MM.1S (cell line): ENCODE results near the gene MIP.
"Not testable (repeated sequence)": the region's sequence is repeated elsewhere in the genome, so short reads cannot be mapped to it uniquely, and the experiment has no call there.

Experiments used
- DNase-seq: peaks from one replicate; pipeline ENCODE4 v3.0.0-alpha.2; 2015
- H2AFZ ChIP-seq: fragments of 300-600 bp; sonication (generic); 2 replicates; pipeline ENCODE4 v1.6.0; 2016; ENCODE audit warnings: antibody characterized with exemption, low read length
- H3F3A ChIP-seq: fragments of 300-600 bp; sonication (generic); 2 replicates; pipeline ENCODE4 v1.6.1; 2016; ENCODE audit warnings: mild to moderate bottlenecking, antibody characterized with exemption, low read length, moderate library complexity, mixed read lengths; ENCODE audit not compliant: insufficient read depth
- H3K27ac ChIP-seq: fragments of 300-600 bp; sonication (generic); 2 replicates; pipeline ENCODE4 v1.5.1; 2016; ENCODE audit warnings: mild to moderate bottlenecking, low read length
- H3K27me3 ChIP-seq: fragments of 300-600 bp; sonication (generic); replicated peaks from 2 replicates; pipeline ENCODE4 v1.6.0; 2016; ENCODE audit warnings: low read length; ENCODE audit not compliant: insufficient read depth
- H3K36me3 ChIP-seq: fragments of 300-600 bp; sonication (generic); replicated peaks from 2 replicates; pipeline ENCODE4 v1.6.1; 2016; ENCODE audit warnings: mild to moderate bottlenecking, low read length, mixed read lengths; ENCODE audit not compliant: insufficient read depth
- H3K4me1 ChIP-seq: fragments of 300-600 bp; sonication (generic); 2 replicates; pipeline ENCODE4 v1.6.1; 2016; ENCODE audit warnings: low read length, mixed read lengths
- H3K4me2 ChIP-seq: fragments of 300-600 bp; sonication (generic); 2 replicates; pipeline ENCODE4 v1.6.0; 2016; ENCODE audit warnings: low read depth, low read length
- H3K4me3 ChIP-seq: fragments of 300-600 bp; sonication (generic); 2 replicates; pipeline ENCODE4 v1.5.1; 2016; ENCODE audit warnings: low read length, mixed read lengths
- H3K79me2 ChIP-seq: fragments of 300-600 bp; sonication (generic); 2 replicates; pipeline ENCODE4 v1.6.1; 2016; ENCODE audit warnings: mixed run types, low read length, mixed read lengths
- H3K9ac ChIP-seq: fragments of 300-600 bp; sonication (generic); 2 replicates; pipeline ENCODE4 v1.6.1; 2016; ENCODE audit warnings: low read length, mixed read lengths
- H3K9me2 ChIP-seq: fragments of 300-600 bp; sonication (generic); replicated peaks from 2 replicates; pipeline ENCODE4 v1.6.1; 2016; ENCODE audit warnings: mild to moderate bottlenecking, low read length, mixed read lengths; ENCODE audit not compliant: insufficient read depth
- H3K9me3 ChIP-seq: fragments of 300-600 bp; sonication (generic); replicated peaks from 2 replicates; pipeline ENCODE4 v1.6.1; 2016; ENCODE audit warnings: mild to moderate bottlenecking, low read length, mixed read lengths; ENCODE audit not compliant: insufficient read depth
- H4K20me1 ChIP-seq: fragments of 300-600 bp; sonication (generic); 2 replicates; pipeline ENCODE4 v1.6.1; 2016; ENCODE audit warnings: mild to moderate bottlenecking, low read length, moderate library complexity, mixed read lengths; ENCODE audit not compliant: insufficient read depth
- CTCF ChIP-seq: fragments of 300-600 bp; sonication (generic); IDR thresholded peaks from 2 replicates; pipeline ENCODE4 v1.5.1; 2016; ENCODE audit warnings: antibody characterized with exemption, low read length, mixed read lengths
- EZH2 ChIP-seq: fragments of 300-600 bp; sonication (generic); optimal IDR thresholded peaks from 2 replicates; pipeline ENCODE3; 2017; ENCODE audit warnings: low read depth, mild to moderate bottlenecking, antibody characterized with exemption, low read length, mixed read lengths
- EZH2phosphoT487 ChIP-seq: fragments of 300-600 bp; sonication (generic); IDR thresholded peaks from 2 replicates; pipeline ENCODE4 v1.6.1; 2018; ENCODE audit warnings: antibody characterized with exemption, low read length

MIP gene

GRCh38 chr12:56449622-56449984, 4.9 kb downstream of the MIP start:
- peak overlapping the region; percentile 83; the same call in 1 of the 2 replicates for H3K27ac ChIP-seq

GRCh38 chr12:56448860-56449621, 5.4 kb downstream of the MIP start, which contains the start of gene TIMELESS:
Gene TIMELESS, minus strand, starts transcription at chr12:56449426. Its CDS starts 15,256 bp downstream, at chr12:56434170.
- DNase-seq, result peak; percentile 92
- H3K9me3 ChIP-seq, result no peaks in the 10 kb centered on the region
- no peaks in the 10 kb centered on the region for H3K36me3 ChIP-seq
- TF ChIP-seq EZH2phosphoT487 (no peak), CTCF (no peak), EZH2 (no peak)
- H3F3A ChIP-seq, result no peaks in the 10 kb centered on the region
- no peaks in the 10 kb centered on the region for H3K9me2 ChIP-seq
- no peaks in the 10 kb centered on the region for H4K20me1 ChIP-seq
- H3K4me2 ChIP-seq, result peak within 1 kb of the TSS; percentile 83
- peak within 1 kb of the TSS; percentile 93 for H3K4me3 ChIP-seq
- 0 out of 2 replicates have a peak, but pooled peaks cover 6% of the 10 kb centered on the region for H3K4me1 ChIP-seq
- H3K27ac ChIP-seq, result peak within 1 kb of the TSS; percentile 83
- peak within 1 kb of the TSS; percentile 85 for H3K9ac ChIP-seq
- peaks cover 29% of the 10 kb centered on the region for H3K79me2 ChIP-seq
- H2AFZ ChIP-seq, result peak within 1 kb of the TSS; percentile 97
- H3K27me3 ChIP-seq, result no peaks in the 10 kb centered on the region

More at GRCh38 chr12:56449622-56449984, 4.9 kb downstream of the MIP start:
- H3K4me2 ChIP-seq, result peak overlapping the region; percentile 83
- H2AFZ ChIP-seq, result peak overlapping the region; percentile 97
- no peak for DNase-seq
- TF ChIP-seq CTCF, result no peak
- peaks cover 26% of the 10 kb centered on the region for H3K79me2 ChIP-seq
- peak overlapping the region; percentile 85; the same call in 1 of the 2 replicates for H3K9ac ChIP-seq
- H3K9me3 ChIP-seq, result no peaks in the 10 kb centered on the region
- H3K4me3 ChIP-seq, result peak overlapping the region; percentile 93
- no peaks in the 10 kb centered on the region for H3K27me3 ChIP-seq
- H3K4me1 ChIP-seq, result 0 out of 2 replicates have a peak, but pooled peaks cover 6% of the 10 kb centered on the region
- H3K36me3 ChIP-seq, result no peaks in the 10 kb centered on the region
- no peaks in the 10 kb centered on the region for H4K20me1 ChIP-seq
- H3K9me2 ChIP-seq, result no peaks in the 10 kb centered on the region
- H3F3A ChIP-seq, result no peaks in the 10 kb centered on the region

- H3F3A ChIP-seq, H3K27me3 ChIP-seq, H2AFZ ChIP-seq, H4K20me1 ChIP-seq, H3K9me3 ChIP-seq, H3K9ac ChIP-seq, H3K4me1 ChIP-seq, DNase-seq, H3K4me2 ChIP-seq, H3K27ac ChIP-seq, H3K36me3 ChIP-seq, H3K4me3 ChIP-seq, H3K9me2 ChIP-seq: not testable (repeated sequence)
- H3K79me2 ChIP-seq, result peaks cover 65% of the 10 kb centered on the region
These were observed 11.2 kb downstream of the MIP start for GRCh38 chr12:56443208-56443607.

- no peak for DNase-seq
- H3F3A ChIP-seq, result no peaks in the 10 kb centered on the region
These were observed 16.9 kb downstream of the MIP start for GRCh38 chr12:56437430-56438176.

More at GRCh38 chr12:56437430-56438176, 16.9 kb downstream of the MIP start:
- H3K36me3 ChIP-seq, result no peaks in the 10 kb centered on the region
- peaks cover 74% of the 10 kb centered on the region for H3K79me2 ChIP-seq
- no peak overlapping the region for H3K9ac ChIP-seq
- TF ChIP-seq CTCF (no peak), EZH2 (no peak), EZH2phosphoT487 (no peak)
- no peaks in the 10 kb centered on the region for H3K27me3 ChIP-seq
- H3K4me2 ChIP-seq, result no peak overlapping the region
- no peak overlapping the region for H3K4me3 ChIP-seq
- no peaks in the 10 kb centered on the region for H3K9me3 ChIP-seq
- H2AFZ ChIP-seq, result no peak overlapping the region
- H4K20me1 ChIP-seq, result no peaks in the 10 kb centered on the region
- H3K4me1 ChIP-seq, result no peaks in the 10 kb centered on the region
- H3K27ac ChIP-seq, result no peak overlapping the region
- H3K9me2 ChIP-seq, result no peaks in the 10 kb centered on the region
